ENCODE measurements around the gene FBXO38. TPM values are rescaled to one million over a fixed set of nuclear protein-coding genes. Genes with fewer than 3 reads are reported as not detected.
A peak's percentile ranks its signal among the peaks of the same experiment; 100 is the strongest.

FBXO38 gene
- total and polyA plus RNA-seq, 2 of the 13 experiments (the other 11 are each of a cell fraction or from before 2014, with no cell fraction given), result 24.8 to 35.9 TPM

DNA sequence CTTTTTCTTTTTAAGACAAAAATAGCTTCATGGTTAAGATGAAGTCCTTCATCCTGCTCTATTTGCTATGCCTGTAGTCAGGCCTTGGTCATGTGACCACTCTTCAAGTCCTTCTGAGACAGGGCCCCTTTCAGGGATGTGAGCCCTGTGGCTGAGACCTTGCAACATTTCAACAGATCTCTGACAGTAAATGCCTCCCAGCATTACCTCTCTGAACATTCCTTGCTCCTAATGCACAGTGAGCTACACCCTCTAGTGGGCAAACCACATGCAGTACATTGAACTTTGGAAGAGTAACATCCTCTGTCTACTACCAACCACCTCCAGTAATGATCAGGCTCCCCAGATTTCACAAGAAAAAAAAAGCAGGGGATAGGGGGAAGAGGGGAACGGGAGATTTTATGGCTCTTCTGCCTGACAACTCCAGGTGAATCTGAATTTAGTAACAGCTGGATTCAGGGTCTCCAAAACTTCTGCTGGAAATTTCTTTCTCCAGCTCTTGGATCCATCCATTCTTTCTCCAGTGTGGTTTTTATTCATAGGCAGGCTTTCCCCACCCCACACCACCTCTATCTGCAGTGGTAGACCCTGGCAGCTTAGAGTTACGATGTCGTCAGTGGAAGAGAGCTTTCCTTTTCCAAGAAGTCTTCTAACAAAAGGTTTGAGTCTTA is 8.9 kb upstream of the FBXO38 start (continued):
- TF ChIP-seq ZFP36 (IDR thresholded peaks at IDR 0.05; ENCODE audit: borderline replicate concordance, low read depth, low read length, partially characterized antibody) (peak; percentile 50), ZNF770 (CRISPR knock-in tag; IDR thresholded peaks at IDR 0.05) (no peak), ZNF274 (CRISPR knock-in tag; IDR thresholded peaks at IDR 0.05) (no peak), ZNF382 (CRISPR knock-in tag; IDR thresholded peaks at IDR 0.05; ENCODE audit: borderline replicate concordance) (no peak), ZNF768 (CRISPR knock-in tag; IDR thresholded peaks at IDR 0.05) (peak; percentile 84; the same call in 1 of the 2 replicates), ZNF569 (CRISPR knock-in tag; IDR thresholded peaks at IDR 0.05; ENCODE audit: borderline replicate concordance) (no peak), TOPORS (CRISPR knock-in tag; IDR thresholded peaks at IDR 0.05) (no peak), FOXJ3 (CRISPR knock-in tag; IDR thresholded peaks at IDR 0.05; ENCODE audit: borderline replicate concordance) (no peak), ZBTB42 (CRISPR knock-in tag; IDR thresholded peaks at IDR 0.05) (no peak), ZNF710 (CRISPR knock-in tag; IDR thresholded peaks at IDR 0.05; ENCODE audit: borderline replicate concordance) (no peak), ZNF10 (CRISPR knock-in tag; IDR thresholded peaks at IDR 0.05; ENCODE audit: borderline replicate concordance, low read depth) (no peak), ZNF704 (CRISPR knock-in tag; IDR thresholded peaks at IDR 0.05; ENCODE audit: borderline replicate concordance) (no peak), ELF4 (CRISPR knock-in tag; IDR thresholded peaks at IDR 0.05; ENCODE audit: borderline replicate concordance) (no peak), PTBP1 (IDR thresholded peaks at IDR 0.05; ENCODE audit: low read depth, low read length, poor library complexity, severe bottlenecking) (no peak), ARNTL (CRISPR knock-in tag; IDR thresholded peaks at IDR 0.05) (no peak), ZNF292 (CRISPR knock-in tag; IDR thresholded peaks at IDR 0.05; ENCODE audit: borderline replicate concordance, low read depth) (no peak), POLR2AphosphoS2 (IDR thresholded peaks at IDR 0.05; ENCODE audit: low read depth, low read length) (no peak), DMAP1 (CRISPR knock-in tag; IDR thresholded peaks at IDR 0.05) (no peak), ZBTB38 (CRISPR knock-in tag; IDR thresholded peaks at IDR 0.05) (no peak)
- TF ChIP-seq, protein P1, sequence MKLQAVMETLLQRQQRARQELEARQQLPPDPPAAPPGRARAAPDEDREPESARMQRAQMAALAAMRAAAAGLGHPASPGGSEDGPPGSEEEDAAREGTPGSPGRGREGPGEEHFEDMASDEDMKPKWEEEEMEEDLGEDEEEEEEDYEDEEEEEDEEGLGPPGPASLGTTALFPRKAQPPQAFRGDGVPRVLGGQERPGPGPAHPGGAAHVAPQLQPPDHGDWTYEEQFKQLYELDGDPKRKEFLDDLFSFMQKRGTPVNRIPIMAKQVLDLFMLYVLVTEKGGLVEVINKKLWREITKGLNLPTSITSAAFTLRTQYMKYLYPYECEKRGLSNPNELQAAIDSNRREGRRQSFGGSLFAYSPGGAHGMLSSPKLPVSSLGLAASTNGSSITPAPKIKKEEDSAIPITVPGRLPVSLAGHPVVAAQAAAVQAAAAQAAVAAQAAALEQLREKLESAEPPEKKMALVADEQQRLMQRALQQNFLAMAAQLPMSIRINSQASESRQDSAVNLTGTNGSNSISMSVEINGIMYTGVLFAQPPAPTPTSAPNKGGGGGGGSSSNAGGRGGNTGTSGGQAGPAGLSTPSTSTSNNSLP (IDR thresholded peaks at IDR 0.05; ENCODE audit: low read depth, low read length), result no peak
- TF ChIP-seq, protein P2, sequence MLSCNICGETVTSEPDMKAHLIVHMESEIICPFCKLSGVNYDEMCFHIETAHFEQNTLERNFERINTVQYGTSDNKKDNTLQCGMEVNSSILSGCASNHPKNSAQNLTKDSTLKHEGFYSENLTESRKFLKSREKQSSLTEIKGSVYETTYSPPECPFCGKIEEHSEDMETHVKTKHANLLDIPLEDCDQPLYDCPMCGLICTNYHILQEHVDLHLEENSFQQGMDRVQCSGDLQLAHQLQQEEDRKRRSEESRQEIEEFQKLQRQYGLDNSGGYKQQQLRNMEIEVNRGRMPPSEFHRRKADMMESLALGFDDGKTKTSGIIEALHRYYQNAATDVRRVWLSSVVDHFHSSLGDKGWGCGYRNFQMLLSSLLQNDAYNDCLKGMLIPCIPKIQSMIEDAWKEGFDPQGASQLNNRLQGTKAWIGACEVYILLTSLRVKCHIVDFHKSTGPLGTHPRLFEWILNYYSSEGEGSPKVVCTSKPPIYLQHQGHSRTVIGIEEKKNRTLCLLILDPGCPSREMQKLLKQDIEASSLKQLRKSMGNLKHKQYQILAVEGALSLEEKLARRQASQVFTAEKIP (CRISPR knock-in tag; IDR thresholded peaks at IDR 0.05; ENCODE audit: borderline replicate concordance), result no peak

Measured in HepG2 (cell line).